NCI-H1436 (cell line): ENCODE results near the gene FAHD1.
"Not testable (repeated sequence)": the region's sequence is repeated elsewhere in the genome, so short reads cannot be mapped to it uniquely, and the experiment has no call there.

Experiments used
- DNase-seq: peaks from one replicate; lab custom pipeline; 2025; lab: John Stamatoyannopoulos, UW

FAHD1 gene

DNA sequence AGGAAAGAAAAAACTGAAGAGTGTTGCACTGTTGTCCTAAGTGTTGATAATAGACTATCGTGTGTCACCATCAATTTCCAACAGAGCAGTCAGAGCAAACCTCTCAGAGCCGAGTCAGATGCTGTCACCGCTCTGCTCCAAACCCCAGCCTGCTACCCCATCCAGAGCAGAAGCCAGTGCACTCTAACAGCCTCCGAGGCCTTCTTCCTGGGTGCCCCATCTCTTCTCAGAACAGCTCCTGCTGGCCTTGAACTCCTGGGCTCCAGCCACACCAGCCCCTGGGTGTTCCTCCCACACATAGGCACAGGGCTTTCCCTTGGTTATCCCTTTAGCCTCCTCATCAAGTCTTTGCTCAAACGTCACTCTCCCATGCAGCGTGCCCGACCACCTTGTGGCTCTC is 24.0 kb downstream of the FAHD1 start:
- no peak for DNase-seq

DNA sequence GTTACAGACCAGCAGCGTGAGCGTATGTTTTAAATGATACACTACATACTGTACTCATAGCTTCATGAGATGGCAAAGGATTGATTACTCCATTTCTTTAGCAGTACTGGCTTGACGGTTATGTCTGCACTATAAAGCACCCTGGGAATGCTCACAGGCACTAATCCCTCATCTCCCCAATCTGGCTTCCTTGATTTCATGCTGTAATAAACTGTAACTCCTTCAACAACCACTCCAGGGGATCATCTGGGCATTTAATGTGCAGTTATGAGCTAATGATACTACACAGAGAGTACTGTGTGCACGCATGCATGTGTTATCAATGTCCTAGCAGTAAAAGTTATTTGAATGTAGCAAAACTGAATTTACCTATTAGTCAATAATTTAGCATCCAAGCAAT is 24.8 kb downstream of the FAHD1 start:
- no peak for DNase-seq

DNA sequence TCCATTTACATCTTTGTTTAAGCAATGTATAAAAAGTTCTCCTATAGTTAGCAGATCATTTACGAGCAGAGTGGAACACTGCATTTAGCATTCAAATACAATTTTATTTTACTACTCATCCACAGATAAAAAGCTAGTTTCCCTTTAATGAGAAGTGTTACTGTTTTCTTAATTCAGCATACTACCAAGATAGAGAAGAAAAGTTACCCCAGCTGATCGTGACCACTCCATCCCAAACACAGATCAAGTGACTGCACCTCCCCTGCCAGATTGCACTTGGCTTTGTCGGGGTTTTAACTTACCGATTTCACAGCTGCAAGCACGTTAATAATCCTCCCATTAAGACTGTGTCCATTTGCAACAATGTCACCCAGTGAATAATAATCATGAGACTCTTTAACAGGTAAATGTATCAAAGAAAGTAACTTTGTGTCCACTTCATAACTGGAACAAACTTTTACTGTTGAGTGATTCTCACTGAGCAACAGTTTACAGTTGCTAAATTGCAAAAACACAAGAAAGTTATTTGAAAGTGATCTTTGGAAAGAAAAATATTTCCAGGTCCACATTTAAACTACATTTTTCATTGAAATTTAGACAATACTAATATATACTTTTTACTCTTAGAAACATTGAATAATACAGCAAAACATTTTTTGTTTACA is 30.6 kb downstream of the FAHD1 start:
- no peak for DNase-seq

DNA sequence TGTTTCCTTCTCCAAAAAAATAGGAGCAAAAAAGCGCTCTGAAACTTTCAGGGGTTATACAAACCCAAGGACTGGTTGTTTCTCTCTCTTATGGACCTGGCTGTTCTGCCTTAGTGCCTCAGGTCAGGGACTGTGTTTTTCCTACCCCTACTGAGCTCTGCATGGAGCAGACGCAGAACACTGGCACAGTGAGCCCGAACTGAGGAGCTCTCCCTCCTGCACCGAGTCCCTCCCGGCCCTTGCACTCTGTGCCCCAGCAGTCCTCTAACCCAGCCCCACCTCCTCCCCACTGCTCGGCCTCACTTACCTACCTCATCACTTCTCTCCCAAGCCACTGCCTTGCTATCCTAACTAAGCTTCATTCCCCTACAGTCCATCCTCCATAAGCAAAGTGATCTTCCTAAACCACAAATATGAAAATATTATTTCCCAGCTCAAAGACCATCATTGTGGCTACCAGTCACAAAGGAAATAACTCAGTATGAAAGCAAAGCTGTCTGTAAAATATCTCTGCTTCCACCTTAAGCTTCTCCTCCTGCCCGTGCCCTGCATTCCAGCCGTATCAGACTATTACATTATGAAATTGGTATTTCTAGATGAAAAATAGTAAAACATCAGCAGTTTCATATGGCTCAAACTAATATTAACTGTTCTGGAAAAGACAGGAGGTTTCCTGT is 31.3 kb downstream of the FAHD1 start:
- DNase-seq: no peak

DNA sequence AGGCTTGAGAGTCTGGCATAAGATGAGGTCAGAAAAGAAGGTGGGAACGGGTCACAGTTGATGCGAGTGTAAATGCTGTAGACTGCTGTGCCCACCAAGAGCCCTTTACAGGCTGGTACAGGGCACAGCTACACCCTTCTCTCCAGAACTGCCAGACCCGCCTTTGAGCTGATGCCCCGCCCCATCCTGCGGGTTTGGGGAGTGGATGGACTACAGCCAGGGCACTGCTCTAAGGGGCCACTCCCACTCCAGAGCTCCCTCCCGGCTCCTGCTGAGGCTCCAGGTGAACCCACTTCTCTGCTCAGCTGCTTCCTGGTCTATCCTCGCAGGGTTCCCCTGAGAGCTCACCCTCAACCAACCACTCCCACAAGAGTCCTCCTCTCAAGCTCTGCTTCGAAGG is 32.6 kb downstream of the FAHD1 start:
- no peak for DNase-seq

DNA sequence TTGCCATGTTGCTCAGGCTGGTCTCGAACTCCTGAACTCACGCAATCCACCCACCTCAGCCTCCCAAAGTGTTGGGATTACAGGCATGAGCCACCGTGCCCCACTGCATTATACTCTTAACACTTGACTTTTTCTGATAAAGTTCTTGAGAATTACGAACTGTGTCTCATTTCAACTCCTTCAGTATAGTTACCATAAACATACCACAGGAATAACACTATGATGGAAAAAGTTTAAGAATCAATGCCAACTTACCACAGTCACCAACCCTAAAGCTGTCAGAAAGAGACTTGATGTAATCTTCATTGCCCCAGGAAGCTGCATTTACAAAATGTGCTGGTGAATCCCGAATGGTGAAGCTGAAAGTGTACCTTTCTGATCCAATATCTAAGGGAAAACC is 34.7 kb downstream of the FAHD1 start:
- no peak for DNase-seq

DNA sequence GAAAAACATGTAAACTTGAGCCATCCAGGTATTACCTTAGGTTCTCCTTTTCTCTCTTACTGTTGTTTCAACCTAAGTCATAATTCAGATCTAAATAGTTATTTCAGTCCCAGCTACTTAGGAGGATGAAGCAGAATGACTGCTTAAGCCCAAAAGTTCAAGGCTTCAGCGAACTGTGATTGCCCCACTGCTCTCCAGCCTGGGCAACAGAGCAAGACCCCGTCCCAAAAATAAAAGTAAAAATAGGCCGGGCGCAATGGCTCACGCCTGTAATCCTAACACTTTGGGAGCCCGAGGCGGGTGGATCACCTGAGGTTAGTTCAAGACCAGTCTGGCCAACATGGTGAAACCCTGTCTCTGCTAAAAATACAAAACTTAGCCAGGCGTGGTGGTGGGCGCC is 35.4 kb downstream of the FAHD1 start:
- DNase-seq: no peak

DNA sequence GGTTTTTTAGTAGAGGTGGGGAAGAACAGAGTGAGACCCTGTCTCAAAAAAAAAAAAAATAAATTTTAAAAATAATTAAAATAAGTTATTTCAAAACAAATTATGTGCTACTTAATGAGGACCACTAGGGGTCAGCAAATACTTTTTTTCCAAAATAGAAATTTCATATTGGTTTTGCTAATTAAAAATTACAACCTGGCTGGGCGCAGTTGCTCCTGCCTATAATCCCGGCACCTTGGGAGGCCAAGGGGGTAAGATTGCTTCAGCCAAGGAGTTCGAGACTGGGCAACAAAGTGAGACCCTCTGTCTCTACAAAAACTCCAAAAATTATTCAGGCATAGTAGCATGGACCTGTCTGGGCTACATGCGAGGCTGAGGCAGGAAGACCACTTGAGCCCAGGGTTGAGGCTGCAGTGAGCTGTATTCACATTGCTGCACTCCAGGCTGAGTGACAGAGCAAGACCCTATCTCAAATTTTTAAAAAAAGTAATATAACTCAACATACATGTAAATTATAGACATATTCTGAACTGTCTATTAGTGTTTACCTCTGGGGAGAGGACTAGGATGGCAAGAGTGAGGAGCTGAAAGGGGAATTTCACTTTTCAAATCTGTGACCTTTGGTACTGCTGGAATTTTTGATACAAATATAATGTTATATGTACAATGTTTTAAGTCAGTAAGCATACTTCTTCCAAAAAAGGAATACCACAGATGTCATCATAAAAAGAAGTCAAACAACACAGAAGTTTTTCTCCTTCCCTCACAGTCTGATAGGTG is 36.9 kb downstream of the FAHD1 start:
- DNase-seq: peak; percentile 50

DNA sequence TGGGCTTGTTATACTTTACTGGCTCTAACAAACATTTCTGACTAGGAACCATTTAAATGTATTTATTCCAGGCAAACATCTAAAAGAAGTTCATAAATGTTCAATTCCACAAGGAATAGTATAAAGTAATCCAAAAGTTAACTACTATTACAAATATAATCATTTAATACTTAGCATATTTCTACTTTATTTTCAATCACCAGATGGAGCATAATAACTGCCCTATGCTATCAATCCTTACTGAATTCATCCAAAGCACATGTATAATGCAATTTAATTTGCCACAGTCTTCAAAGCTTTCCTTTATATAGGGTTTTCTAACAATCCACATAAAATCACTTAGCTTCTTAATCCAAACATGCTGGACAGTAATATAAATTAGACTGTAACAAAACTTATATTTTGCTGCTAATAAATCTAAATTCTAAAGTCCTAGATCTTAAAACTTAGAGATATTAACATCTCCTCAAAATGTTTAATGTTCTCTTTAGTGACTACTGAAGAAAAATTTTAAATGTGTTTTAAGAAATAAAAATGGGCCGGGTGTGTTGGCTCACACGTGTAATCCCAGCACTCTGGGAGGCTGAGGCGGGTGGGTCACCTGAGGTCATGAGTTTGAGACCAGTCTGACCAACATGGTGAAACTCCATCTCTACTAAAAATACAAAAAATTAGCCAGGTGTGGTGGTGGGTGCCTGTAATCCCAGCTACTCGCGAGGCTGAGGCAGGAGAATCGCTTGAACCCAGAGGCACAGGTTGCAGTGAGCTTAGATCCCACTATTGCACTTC is 39.1 kb downstream of the FAHD1 start:
- no peak for DNase-seq

DNA sequence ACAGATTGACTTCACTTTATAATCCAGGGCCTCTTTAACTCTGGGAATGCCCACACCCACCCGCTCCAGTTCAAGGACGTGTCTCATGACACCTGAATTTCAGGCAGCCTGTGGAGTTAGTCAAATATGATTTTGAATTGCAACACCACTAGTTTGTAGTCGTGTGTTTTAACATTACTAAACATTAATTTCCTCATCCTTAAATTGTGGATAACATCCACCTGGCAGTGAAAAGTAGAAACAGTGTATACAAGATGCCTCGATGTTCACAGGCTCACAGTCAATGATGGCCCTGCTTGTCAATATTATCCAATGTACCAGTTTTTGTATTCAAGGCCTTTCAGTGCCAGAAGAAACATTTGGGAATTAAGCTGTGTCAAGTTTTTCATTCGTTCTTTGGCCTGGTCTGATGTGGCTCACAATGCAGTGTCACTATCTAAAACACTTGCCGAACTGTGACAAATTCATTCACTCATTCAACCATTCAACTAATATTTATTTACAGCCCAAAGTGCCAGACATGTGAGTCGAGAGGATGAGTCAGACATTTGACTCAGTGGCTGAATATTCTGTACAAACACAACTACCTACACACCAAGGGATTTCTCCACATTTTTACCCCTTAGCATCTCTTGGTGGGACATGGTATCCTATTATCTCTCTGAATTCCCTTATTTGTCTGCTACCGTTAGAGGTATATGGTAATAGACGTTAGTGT is 43.5 kb downstream of the FAHD1 start:
- no peak for DNase-seq

DNA sequence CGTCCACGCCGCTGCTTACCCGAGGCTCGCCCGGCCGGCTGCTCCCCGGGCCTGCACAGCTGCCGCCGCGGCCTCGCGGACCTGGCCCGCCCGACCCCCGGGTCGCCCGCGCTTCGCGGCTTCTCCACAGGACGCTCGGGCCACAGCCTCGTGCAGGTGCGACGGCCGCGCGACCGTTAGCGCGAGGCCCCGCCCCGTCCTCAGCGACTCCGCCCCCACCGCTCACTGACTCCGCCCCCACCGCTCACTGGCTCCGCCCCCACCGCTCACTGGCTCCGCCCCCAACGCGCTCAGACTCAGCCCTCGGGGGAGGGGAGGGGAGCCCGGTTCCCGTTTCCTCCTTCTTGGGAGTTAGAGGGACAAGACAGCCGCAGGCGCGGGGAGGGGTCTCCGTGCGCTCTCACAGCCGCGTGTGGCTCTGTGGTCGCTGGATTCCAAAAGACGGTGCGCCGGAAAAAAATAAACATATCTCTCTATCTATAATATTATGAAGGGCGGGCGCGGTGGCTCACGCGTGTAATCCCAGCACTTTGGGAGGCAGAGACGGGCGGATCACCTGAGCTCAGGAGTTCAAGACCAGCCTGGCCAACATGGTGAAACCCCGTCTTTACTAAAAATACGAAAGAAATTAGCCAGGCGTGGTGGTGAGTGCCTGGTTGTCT is 45.1 kb downstream of the FAHD1 start, which contains the start of gene MEIOB:
Gene MEIOB (minus strand): TSS at position 191 of the 662 bp plus-strand sequence. CDS start 3,989 bp downstream, outside the sequence.
- DNase-seq: no peak

DNA sequence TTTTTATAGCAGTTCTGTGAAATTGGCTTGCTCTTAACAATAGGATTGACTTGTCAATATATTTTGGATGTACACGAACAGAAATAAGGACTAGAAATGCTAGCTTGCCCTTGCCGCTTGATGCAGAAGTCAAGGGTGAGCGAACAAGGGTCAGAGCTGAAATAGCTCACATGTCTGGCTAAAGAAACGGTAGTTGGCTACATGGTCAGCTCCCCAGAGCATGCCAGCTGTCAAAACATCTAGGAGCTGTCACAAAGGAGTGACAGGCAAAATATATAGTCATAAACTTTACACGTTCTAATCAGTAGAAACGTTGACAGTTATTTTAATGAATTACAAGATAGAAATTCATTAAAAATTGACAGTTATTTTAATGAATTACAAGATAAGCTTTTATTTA is 47.8 kb downstream of the FAHD1 start:
- no peak for DNase-seq

DNA sequence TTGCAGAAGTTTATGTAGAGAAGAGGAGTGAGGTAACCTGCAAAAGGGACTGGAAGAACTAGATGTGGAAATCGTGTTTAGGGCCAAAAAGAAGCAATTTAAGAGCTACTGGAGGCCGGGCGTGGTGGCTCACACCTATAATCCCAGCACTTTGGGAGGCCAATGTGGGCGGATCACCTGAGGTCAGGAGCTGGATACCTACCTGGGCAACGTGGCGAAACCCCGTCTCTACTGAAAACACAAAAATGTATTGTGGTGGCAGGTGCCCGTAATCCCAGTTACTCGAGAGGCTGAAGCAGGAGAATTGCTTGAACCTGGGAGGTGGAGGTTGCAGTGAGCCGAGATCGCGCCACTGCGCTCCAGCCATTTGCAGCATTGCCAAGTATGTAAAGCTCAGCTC is 49.1 kb downstream of the FAHD1 start:
- DNase-seq: not testable (repeated sequence)

DNA sequence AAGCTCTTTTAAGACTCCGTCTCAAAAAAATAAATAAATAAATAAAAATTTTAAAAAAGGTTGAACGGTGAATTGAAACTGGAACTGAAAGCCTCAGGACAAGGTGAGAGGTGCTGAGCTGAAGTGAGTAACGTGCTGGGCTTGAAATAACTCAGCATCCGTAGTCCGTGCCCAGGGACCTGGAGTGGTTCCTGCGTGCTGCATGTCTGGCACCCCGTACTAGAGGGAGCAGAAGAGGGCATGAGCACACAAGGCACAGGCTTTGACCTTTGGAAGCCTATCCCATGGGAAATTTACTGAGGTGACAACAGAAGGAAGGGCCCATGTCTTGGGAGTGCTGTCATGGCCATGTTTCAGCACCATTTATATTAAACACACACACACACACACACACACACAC is 49.5 kb downstream of the FAHD1 start:
- DNase-seq: no peak

DNA sequence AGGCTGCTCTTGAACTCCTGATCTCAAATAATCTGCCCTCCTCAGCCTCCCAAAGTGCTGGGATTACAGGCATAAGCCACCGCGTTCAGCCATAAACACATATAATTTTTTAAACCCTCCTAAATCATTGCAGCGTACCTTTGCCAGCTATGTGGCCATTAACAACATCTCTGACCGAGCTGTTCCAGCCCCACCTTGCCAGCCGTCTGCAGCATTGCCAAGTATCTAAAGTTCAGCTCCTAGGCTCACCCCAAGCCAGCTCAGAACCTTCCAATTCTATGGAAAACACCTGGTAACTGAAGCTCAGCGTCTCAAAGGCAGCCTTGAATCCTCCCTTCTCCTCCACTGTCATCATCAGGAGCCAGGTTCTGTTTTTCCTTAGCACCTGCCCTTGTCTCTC is 50.1 kb downstream of the FAHD1 start:
- DNase-seq: no peak

DNA sequence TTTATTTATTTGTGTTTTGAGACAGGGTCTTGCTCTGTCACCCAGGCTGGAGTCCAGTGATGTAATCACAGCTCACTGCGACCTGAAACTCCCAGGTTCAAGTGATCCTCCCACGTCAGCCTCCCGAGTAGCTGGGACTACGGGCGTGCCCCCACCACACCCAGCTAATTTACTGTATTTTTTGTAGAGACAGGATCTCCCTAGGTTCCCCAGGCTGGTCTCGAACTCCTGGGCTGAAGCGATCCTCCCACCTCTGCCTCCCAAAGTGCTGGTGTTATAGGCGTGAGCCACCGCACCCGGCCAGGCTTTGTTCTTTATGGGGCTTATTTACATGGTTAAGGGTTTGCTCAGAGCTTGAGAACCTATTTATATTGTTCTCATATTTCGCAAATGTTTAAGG is 50.8 kb downstream of the FAHD1 start:
- peak; percentile 28 for DNase-seq

DNA sequence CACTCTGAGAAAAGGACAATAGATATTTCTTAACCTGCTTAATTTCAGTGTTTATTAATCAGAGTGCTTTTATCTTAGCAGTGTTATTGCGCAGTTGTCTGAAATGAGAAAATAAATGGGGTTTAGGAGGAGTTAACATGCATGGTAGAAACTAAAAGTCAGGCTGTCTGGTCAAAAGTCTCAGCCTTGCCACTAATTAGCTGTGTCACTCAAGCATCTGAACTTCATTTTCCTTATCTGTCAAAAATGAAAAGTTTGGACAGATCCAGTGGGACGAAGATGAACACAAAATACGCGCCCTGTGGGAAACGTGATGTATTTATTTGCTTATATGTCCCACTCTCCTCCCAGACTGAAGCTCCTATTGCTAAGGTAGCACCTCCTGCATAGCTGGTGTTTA is 51.2 kb downstream of the FAHD1 start:
- DNase-seq: no peak
